ENCODE data around the gene NEDD8.

Gene NEDD8

DNA sequence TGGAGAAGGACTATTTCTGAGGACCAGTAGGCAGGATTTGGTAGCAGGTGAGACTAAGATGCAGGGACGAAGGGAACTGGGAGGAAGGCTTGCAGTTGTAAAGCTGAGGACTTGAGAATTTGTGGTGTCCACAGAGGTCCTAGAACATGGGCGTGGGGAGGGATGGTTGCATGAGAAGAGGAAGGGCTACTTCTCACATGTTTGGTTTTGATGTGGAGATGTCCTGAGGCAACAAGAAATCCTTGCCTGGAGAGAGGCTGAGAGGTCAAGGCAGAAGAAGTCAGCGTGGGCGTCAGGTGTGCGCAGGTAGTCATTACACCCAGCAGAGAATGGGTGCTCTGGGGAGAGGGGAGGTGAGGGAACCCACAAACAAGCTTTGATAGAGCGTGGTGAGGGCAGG is 44.9 kb upstream of the NEDD8 start:
- in situ Hi-C loops (cut with HindIII; ENCODE audit: low sequenced_read_pairs): no loop called here

DNA sequence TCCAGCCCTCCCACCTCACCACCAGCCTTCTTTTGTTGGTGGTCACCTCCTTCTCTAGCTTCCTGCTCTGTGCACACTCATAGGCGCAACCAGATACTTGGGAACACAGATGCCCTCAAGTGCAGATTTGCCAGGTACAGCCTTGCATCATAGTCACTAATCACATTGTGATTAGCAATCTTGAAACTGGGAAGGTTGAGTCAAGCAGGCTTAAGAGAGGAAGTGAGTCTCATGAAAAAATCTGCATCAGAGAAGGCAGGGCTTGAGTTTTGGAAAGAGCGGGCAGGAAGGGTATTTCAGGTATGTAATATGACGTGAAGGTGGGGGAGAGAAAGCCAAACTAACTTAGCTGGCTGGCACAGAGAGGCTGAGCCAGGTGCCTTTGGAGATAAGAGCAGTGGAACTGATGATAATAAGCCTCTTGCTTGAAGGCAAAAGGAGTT is 42.0 kb upstream of the NEDD8 start:
- TF ChIP-seq, protein P1, sequence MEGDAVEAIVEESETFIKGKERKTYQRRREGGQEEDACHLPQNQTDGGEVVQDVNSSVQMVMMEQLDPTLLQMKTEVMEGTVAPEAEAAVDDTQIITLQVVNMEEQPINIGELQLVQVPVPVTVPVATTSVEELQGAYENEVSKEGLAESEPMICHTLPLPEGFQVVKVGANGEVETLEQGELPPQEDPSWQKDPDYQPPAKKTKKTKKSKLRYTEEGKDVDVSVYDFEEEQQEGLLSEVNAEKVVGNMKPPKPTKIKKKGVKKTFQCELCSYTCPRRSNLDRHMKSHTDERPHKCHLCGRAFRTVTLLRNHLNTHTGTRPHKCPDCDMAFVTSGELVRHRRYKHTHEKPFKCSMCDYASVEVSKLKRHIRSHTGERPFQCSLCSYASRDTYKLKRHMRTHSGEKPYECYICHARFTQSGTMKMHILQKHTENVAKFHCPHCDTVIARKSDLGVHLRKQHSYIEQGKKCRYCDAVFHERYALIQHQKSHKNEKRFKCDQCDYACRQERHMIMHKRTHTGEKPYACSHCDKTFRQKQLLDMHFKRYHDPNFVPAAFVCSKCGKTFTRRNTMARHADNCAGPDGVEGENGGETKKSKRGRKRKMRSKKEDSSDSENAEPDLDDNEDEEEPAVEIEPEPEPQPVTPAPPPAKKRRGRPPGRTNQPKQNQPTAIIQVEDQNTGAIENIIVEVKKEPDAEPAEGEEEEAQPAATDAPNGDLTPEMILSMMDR (IDR thresholded peaks at IDR 0.05; ENCODE audit: low read depth, low read length): no peak
- in situ Hi-C loops (cut with HindIII; ENCODE audit: low sequenced_read_pairs): no loop called here
- DNase-seq (ENCODE audit: low read depth, low spot score): no peak
- H3K4me3 ChIP-seq (ENCODE audit: low read depth, low read length): no peak overlapping the region

More for the DNA sequence above, 44.9 kb upstream of the NEDD8 start:
- no peak overlapping the region for H3K4me3 ChIP-seq (ENCODE audit: low read depth, low read length)
- no peak for DNase-seq (ENCODE audit: low read depth, low spot score)
- TF ChIP-seq, protein P1 (IDR thresholded peaks at IDR 0.05; ENCODE audit: low read depth, low read length): no peak

DNA sequence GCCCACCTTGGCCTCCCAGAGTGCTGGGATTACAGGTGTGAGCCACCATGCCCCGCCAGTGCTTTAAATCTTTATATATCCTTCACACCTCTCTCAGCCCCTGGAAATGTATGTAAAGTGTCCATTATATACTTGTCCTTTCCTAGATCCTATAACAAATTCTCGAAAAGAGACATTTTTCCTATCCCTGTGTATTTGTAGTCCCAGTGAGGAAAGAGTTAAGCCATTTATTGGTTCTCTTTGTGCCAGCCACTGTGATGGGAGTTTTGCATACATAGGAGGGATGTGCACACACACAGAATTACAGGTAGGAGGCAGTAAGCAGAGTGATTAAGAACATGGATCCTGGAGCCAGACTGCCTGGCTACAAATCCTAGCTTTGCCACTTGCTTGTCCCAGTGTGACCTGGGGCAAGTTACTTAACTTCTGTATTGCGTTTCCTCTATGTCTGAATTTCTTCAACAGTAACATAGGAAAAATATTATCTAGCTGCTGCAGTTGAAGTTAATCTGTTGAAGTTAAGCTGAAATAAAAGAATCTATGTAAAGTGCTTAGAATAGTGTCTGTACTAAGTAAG is 41.3 kb upstream of the NEDD8 start:
- TF ChIP-seq, protein P1 (IDR thresholded peaks at IDR 0.05; ENCODE audit: low read depth, low read length): no peak
- no peak for DNase-seq (ENCODE audit: low read depth, low spot score)
- in situ Hi-C loops (cut with HindIII; ENCODE audit: low sequenced_read_pairs): no loop called here
- no peak overlapping the region for H3K4me3 ChIP-seq (ENCODE audit: low read depth, low read length)

DNA sequence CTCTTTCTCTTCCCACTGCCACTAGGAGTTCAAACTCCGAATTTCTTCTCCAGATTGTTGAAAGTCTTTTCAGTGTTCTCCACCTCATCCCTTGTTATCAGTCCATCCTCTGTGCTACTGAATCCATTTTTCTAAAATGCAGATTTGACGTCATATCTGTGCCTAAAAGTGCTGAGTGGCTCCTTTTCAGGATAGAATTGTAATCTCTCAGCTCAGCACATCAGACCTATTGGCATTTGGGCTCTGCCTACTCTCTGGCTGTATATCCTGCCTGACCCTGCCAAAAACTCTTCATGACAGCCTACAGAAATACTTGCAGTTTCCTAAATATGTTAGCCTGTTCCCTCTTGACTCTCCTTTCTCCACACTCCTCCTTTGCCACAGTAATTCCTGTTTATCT is 40.3 kb upstream of the NEDD8 start:
- no peak for DNase-seq (ENCODE audit: low read depth, low spot score)
- in situ Hi-C loops (cut with HindIII; ENCODE audit: low sequenced_read_pairs): no loop called here
- no peak overlapping the region for H3K4me3 ChIP-seq (ENCODE audit: low read depth, low read length)
- TF ChIP-seq, protein P1 (IDR thresholded peaks at IDR 0.05; ENCODE audit: low read depth, low read length): no peak

DNA sequence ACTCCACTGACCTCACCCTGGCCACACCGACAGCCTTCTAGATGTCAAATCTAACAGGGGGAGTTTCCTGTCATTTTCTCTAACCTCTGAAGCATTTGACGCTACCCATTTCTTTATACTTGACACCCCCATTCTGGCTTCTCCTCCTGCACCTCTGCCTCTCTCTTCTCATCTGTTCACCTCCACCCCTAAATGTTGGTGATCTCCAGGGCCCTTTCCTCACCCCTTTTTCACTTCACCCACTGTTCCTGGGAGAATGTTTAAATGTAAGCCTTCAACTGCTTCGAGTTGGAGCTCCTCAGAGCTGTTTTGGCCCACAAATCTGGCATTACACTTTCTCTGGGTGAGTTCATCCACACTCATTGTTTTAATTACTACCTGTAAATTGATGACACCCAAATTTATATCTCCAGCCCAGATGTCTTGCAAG is 39.7 kb upstream of the NEDD8 start:
- DNase-seq (ENCODE audit: low read depth, low spot score): no peak
- TF ChIP-seq, protein P1 (IDR thresholded peaks at IDR 0.05; ENCODE audit: low read depth, low read length): no peak
- in situ Hi-C loops (cut with HindIII; ENCODE audit: low sequenced_read_pairs): no loop called here
- H3K4me3 ChIP-seq (ENCODE audit: low read depth, low read length): peak overlapping the region; percentile 93

DNA sequence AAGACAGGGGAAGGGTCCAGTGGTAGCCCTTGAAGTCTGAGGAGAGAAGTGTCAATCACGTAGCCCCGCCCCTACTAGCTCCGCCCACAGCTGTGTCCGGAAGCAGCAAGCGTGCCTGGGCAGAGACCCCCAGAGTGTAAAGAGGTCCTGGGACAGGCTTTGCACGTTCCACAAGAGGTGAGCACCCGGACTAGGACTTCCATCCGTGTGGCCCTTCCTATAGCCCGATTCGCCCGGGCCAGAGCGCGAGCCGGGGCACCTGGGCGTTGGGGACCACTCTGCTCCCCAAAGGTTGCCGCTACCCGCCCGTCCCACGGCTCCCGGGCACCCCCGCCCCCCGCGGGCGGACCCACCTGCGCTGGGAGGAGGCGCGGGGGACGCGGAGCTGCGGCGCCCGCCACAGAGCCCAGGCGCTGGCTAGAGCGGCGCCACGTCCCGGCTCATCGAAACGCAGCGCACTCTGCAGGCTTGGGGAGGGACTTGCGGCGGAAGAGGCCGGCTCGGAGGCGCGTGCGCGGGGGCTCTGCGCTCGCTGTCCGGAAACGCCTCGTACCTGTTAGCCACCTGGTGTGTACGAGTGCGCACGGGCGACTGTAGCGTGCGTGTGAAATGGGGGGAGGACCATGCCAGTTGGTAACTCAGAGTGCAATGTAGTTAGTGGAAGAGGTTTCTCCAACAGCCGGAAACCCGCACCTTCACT is 39.1 kb upstream of the NEDD8 start, which contains the start of gene RABGGTA:
TSS of gene RABGGTA (minus strand) at position 464 of the 700 bp plus-strand sequence. CDS start 482 bp downstream, outside the sequence.
- in situ Hi-C loops (cut with HindIII; ENCODE audit: low sequenced_read_pairs): no loop called here
- H3K4me3 ChIP-seq (ENCODE audit: low read depth, low read length): peak within 1 kb of the TSS; percentile 93
- DNase-seq (ENCODE audit: low read depth, low spot score): peak; percentile 86
- TF ChIP-seq, protein P1 (IDR thresholded peaks at IDR 0.05; ENCODE audit: low read depth, low read length): peak; percentile 73

Measured in astrocyte of the spinal cord (primary cell).